K562 (cell line): ENCODE data around the gene FBXL2. TPM values are rescaled to one million over a fixed set of nuclear protein-coding genes. Genes with fewer than 3 reads are reported as not detected.

ENCODE experiments used
- ATAC-seq: fragments of 200-7000 bp; cut with Tn5 transposase; 3 replicates; pipeline ENCODE4 v1.9.1; 2020; ENCODE audit warnings: moderate library complexity
- BruUV-seq: library from RNA; stranded (reverse); fragments of 400-500 nt; replicated peaks from 2 replicates; lab custom pipeline; 2021; lab: Mats Ljungman, UMichigan
- CTCF ChIA-PET: fragments of 300-600 bp; formaldehyde crosslinking; extraction: SDS; loops from one replicate; lab custom pipeline; 2021; ENCODE audit warnings: low intra/inter-chr PET ratio; lab: Yijun Ruan, JAX
- POLR2A ChIA-PET: fragments of 300-600, 350-650 bp; sonication (Branson Sonifier 250); formaldehyde crosslinking; extraction: SDS; loops from one replicate; lab custom pipeline; 2021; ENCODE audit warnings: antibody characterized with exemption, inconsistent platforms; lab: Yijun Ruan, JAX
- DNase-seq, 4 experiments: peaks; one replicate each; pipeline versions ENCODE4 v3.0.0 to v3.0.0-alpha.2; 2011 to 2018; ENCODE audit warnings: low spot score in 3 of 4, mixed read lengths in 3 of 4; ENCODE audit errors: extremely low read depth in 1 of 4
- FAIRE-seq: peaks from 2 replicates; lab custom pipeline; 2011; peaks lifted over from hg19 to GRCh38; lab: Jason Lieb, UNC
- H2AFZ ChIP-seq: 2 replicates; pipeline ENCODE4 v1.6.0; 2011; ENCODE audit warnings: low read depth, low read length, control low read depth, inconsistent platforms
- H3K27ac ChIP-seq: fragments of 200-600 bp; 3 replicates; pipeline ENCODE4 v1.8.0; 2011; ENCODE audit warnings: low read depth, mild to moderate bottlenecking, control low read depth, inconsistent platforms, low read length, moderate library complexity, mixed read lengths; ENCODE audit errors: extremely low read depth
- H3K27me3 ChIP-seq, 2 experiments: fragments of 300-600 bp in 1 of 2; 2 replicates in 1 of 2; 3 replicates in 1 of 2; pipeline versions ENCODE4 v1.6.0 to v1.8.0; 2011; ENCODE audit warnings: inconsistent platforms in 2 of 2, low read length in 2 of 2, mild to moderate bottlenecking in 1 of 2, mixed read lengths in 1 of 2, moderate library complexity in 1 of 2; ENCODE audit not compliant: control insufficient read depth in 2 of 2, insufficient read depth in 2 of 2
- H3K36me3 ChIP-seq: fragments of 300-600 bp; 3 replicates; pipeline ENCODE4 v1.8.0; 2011; ENCODE audit warnings: mild to moderate bottlenecking, low read length, inconsistent platforms; ENCODE audit not compliant: control insufficient read depth, insufficient read depth
- H3K4me1 ChIP-seq, 2 experiments: fragments of 200-600 bp in 1 of 2; replicated peaks in 1 of 2; 2 replicates in 1 of 2; 3 replicates in 1 of 2; pipeline versions ENCODE4 v1.5.1 to v1.8.0; 2011; ENCODE audit warnings: inconsistent platforms in 2 of 2, low read length in 2 of 2, mild to moderate bottlenecking in 1 of 2, mixed read lengths in 1 of 2, moderate library complexity in 1 of 2; ENCODE audit not compliant: control insufficient read depth in 2 of 2, insufficient read depth in 2 of 2
- H3K4me2 ChIP-seq: 2 replicates; pipeline ENCODE4 v1.6.1; 2011; ENCODE audit warnings: low read length, control low read depth, inconsistent platforms, mixed read lengths; ENCODE audit not compliant: insufficient read depth
- H3K4me3 ChIP-seq: fragments of 200-600 bp; sonication (generic), shearing (Covaris generic); 2 replicates; pipeline ENCODE4 v1.5.1; 2016; ENCODE audit warnings: control low read depth, inconsistent platforms
- H3K79me2 ChIP-seq: fragments of 200-600 bp; 3 replicates; pipeline ENCODE4 v1.8.0; 2011; ENCODE audit warnings: low read length, inconsistent platforms; ENCODE audit not compliant: control insufficient read depth, insufficient read depth
- H3K9ac ChIP-seq, 2 experiments: 2 replicates each; pipeline versions ENCODE4 v1.6.0 to v1.6.1; 2011; ENCODE audit warnings: low read depth in 2 of 2, low read length in 2 of 2, control low read depth in 1 of 2, inconsistent platforms in 1 of 2, mild to moderate bottlenecking in 1 of 2, mixed read lengths in 1 of 2; ENCODE audit not compliant: insufficient read depth in 1 of 2
- H3K9me1 ChIP-seq: one replicate; pipeline ENCODE4 v1.6.0; 2011; ENCODE audit warnings: inconsistent platforms, mild to moderate bottlenecking, low read length, moderate library complexity; ENCODE audit not compliant: control insufficient read depth, insufficient read depth
- H3K9me3 ChIP-seq: replicated peaks from 2 replicates; pipeline ENCODE4 v1.5.1; 2011; ENCODE audit warnings: low read depth, low read length, inconsistent platforms; ENCODE audit not compliant: control insufficient read depth, insufficient read depth
- H4K20me1 ChIP-seq: replicated peaks from 2 replicates; pipeline ENCODE4 v1.6.1; 2011; ENCODE audit warnings: low read length, inconsistent platforms, mixed read lengths; ENCODE audit not compliant: control insufficient read depth, insufficient read depth
- BRD9 ChIP-seq: fragments of 450-650 bp; IDR thresholded peaks from 2 replicates; pipeline ENCODE4 v1.6.1; 2018; ENCODE audit warnings: low read depth; ENCODE audit not compliant: partially characterized antibody
- COPS2 ChIP-seq: fragments of 450-650 bp; conservative IDR thresholded peaks from 2 replicates; pipeline ENCODE4 v1.6.1; 2016; ENCODE audit warnings: mild to moderate bottlenecking, moderate library complexity
- CREB1 ChIP-seq, 2 experiments: sonication (generic) in 1 of 2; formaldehyde crosslinking in 1 of 2; IDR thresholded peaks; 2 replicates each; pipeline versions ENCODE4 v1.6.1 to v1.8.0; 2012 to 2022; ENCODE audit warnings: inconsistent platforms in 1 of 2, mild to moderate bottlenecking in 1 of 2, missing genetic modification reagents in 1 of 2, moderate library complexity in 1 of 2
- DPF2 ChIP-seq: fragments of 450-650 bp; IDR thresholded peaks from 2 replicates; pipeline ENCODE4 v1.6.1; 2016
- ERF ChIP-seq: fragments of 450-650 bp; formaldehyde crosslinking; IDR thresholded peaks from 2 replicates; pipeline ENCODE4 v1.4.0; 2020; ENCODE audit warnings: mild to moderate bottlenecking, mixed read lengths
- GTF2F1 ChIP-seq: IDR thresholded peaks from 2 replicates; pipeline ENCODE4 v1.6.1; 2011; ENCODE audit warnings: low read depth, low read length, improper control_type of control experiment
- ILF3 ChIP-seq: fragments of 450-650 bp; IDR thresholded peaks from 2 replicates; pipeline ENCODE4 v1.6.1; 2018; ENCODE audit warnings: antibody characterized with exemption, mild to moderate bottlenecking, moderate library complexity, borderline replicate concordance
- MEF2A ChIP-seq: IDR thresholded peaks from 2 replicates; pipeline ENCODE4 v1.6.1; 2011; ENCODE audit warnings: low read depth, mild to moderate bottlenecking, low read length, moderate library complexity; ENCODE audit not compliant: control insufficient read depth
- MEIS2 ChIP-seq: fragments of 450-650 bp; IDR thresholded peaks from 2 replicates; pipeline ENCODE4 v1.6.1; 2014; ENCODE audit warnings: mild to moderate bottlenecking; ENCODE audit not compliant: partially characterized antibody
- NCOA6 ChIP-seq: fragments of 450-650 bp; IDR thresholded peaks from 2 replicates; pipeline ENCODE4 v1.6.1; 2017; ENCODE audit warnings: mild to moderate bottlenecking
- RBBP5 ChIP-seq: fragments of 200-600 bp; sonication (generic); IDR thresholded peaks from 2 replicates; pipeline ENCODE4 v1.6.1; 2012; ENCODE audit warnings: borderline replicate concordance, mild to moderate bottlenecking, low read length, control low read depth, inconsistent platforms; ENCODE audit not compliant: insufficient read depth, poor library complexity, severe bottlenecking
- SNRNP70 ChIP-seq: fragments of 200-400 bp; formaldehyde crosslinking; optimal IDR thresholded peaks from 2 replicates; pipeline ENCODE3; 2017; ENCODE audit warnings: low read depth, low read length
- THRAP3 ChIP-seq: fragments of 450-650 bp; IDR thresholded peaks from 2 replicates; pipeline ENCODE4 v1.6.1; 2016; ENCODE audit warnings: mild to moderate bottlenecking, inconsistent platforms, borderline replicate concordance
- XRCC3 ChIP-seq: fragments of 450-650 bp; IDR thresholded peaks from 2 replicates; pipeline ENCODE4 v1.6.1; 2017; ENCODE audit warnings: mild to moderate bottlenecking, moderate library complexity
- XRCC5 ChIP-seq: fragments of 200-400 bp; formaldehyde crosslinking; IDR thresholded peaks from 2 replicates; pipeline ENCODE4 v1.6.1; 2017; ENCODE audit warnings: low read depth, mild to moderate bottlenecking, low read length
- WGBS: fragments of 100-300 bp; shearing (Covaris generic); methylation state at CpG from one replicate; pipeline ENCODE4 v1.1.6; 2016; ENCODE audit warnings: low coverage, mixed read lengths; ENCODE audit not compliant: insufficient coverage; ENCODE audit errors: missing lambda C conversion rate; 5-methylcytosine and 5-hydroxymethylcytosine counted together
- in situ Hi-C: fragments of 300-500 bp; cut with MboI; formaldehyde crosslinking; loops from 4 replicates; pipeline ENCODE4 v1.15.0; 2018; ENCODE audit warnings: inconsistent platforms, mixed read lengths
- intact Hi-C: fragments of 100-400 bp; cut with micrococcal nuclease; formaldehyde crosslinking; loops from 2 replicates; pipeline ENCODE4 v1.14.2; 2022
- polyA plus RNA-seq, 8 experiments: library from polyadenylated mRNA; depleted of rRNA in 4 of 8; stranded (reverse) in 5 of 8; unstranded in 3 of 8; fragments of >200 nt; fragmentation: Nextera tagmentation in 2 of 8; fragmentation: Illumina TruSeq in 1 of 8; extraction: Ambion mirVana in 2 of 8; extraction: Trizol in 1 of 8; gene quantifications; 2 replicates each; pipeline versions ENCODE4 v1.2.1 to v1.2.3, GENCODE V29; 2011 to 2014; ENCODE audit warnings: inconsistent platforms in 1 of 8, missing spikeins in 1 of 8
- total RNA-seq, 7 experiments: library from RNA; depleted of rRNA in 6 of 7; stranded (reverse); fragments of >200 nt in 6 of 7; fragmentation: Illumina TruSeq in 2 of 7; extraction: Trizol in 2 of 7; gene quantifications; 2 replicates each; pipeline versions ENCODE4 v1.2.1 to v1.2.3, GENCODE V29; 2011 to 2021; ENCODE audit warnings: low replicate concordance in 1 of 7
- TF ChIP-seq, protein P1 (sequence below): IDR thresholded peaks from 3 replicates; pipeline ENCODE4 v1.6.1; 2011; ENCODE audit warnings: borderline replicate concordance, mild to moderate bottlenecking, moderate library complexity; ENCODE audit not compliant: insufficient read length; ENCODE audit errors: extremely low read depth
- TF ChIP-seq, protein P2 (sequence below): fragments of 250-450 bp; sonication (Bioruptor Pico); IDR thresholded peaks from 2 replicates; pipeline ENCODE4 v1.8.0; 2022; ENCODE audit warnings: inconsistent platforms
- TF ChIP-seq, protein P3 (sequence below): sonication (generic); formaldehyde crosslinking; IDR thresholded peaks from 2 replicates; pipeline ENCODE4 v1.5.0; 2020; ENCODE audit warnings: missing genetic modification reagents

FBXL2 gene
- total and polyA plus RNA-seq, 9 of the 15 experiments (the other 6 are each of a cell fraction or from before 2014, with no cell fraction given) = 1.3 to 6.9 (median 1.9) TPM

DNA sequence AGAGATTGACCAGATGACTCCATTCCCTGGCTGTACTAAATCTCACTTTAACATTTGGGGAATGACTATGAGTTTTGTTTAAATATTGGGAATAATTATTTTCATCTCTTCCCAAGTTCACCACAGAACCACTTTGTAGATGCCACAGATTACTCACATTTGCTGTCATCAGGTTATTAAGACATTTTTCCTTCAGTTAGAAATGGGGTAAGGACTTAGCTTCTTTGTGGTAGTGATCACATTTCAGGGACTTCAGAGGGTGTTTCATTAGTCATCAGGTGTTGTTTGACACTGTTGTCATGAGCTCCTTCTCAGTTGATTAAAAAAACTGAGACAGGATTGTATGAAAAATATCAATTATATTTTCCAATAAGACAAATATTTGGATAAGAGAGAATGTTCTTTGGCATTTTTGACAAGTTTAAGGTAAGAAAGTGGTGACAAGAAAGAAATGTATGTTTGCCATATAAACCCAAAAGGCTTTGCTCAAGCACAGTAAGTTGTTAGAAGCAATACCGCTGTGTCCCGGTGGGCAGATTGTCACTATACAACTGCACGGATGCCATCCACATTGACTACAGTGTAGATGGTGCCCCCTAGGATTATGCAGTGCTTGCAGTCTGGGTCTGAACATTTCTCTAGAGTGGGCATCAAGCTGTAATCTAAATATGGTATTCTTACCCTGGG, 22.3 kb downstream of the FBXL2 start:
- no peak overlapping the region for H2AFZ ChIP-seq
- intact Hi-C loops (no loop called here), in situ Hi-C loops (no loop called here)
- H3K9me3 ChIP-seq = no peaks in the 10 kb centered on the region
- ATAC-seq (no peak; the same call in 2 of the 3 replicates), FAIRE-seq (no peak), DNase-seq (no peak)
- WGBS = 32% methylated on average over 3 of the region's 3 CpGs
- no peak overlapping the region for H3K27ac ChIP-seq
- no peaks in the 10 kb centered on the region for H4K20me1 ChIP-seq
- no peaks in the 10 kb centered on the region for H3K4me1 ChIP-seq
- H3K9ac ChIP-seq = no peak overlapping the region
- H3K4me3 ChIP-seq = no peak overlapping the region
- H3K9me1 ChIP-seq = no peaks in the 10 kb centered on the region
- ChIA-PET POLR2A (interaction anchor here (1.9 kb wide), 1 partner anchor 10 kb away, joined by 5 read pairs; no protein-coding TSS in a partner anchor), CTCF (no interaction called here)
- H3K27me3 ChIP-seq = no peaks in the 10 kb centered on the region
- H3K4me2 ChIP-seq = no peak overlapping the region
- H3K79me2 ChIP-seq = no peaks in the 10 kb centered on the region
- BruUV-seq = no TSS peak
- H3K36me3 ChIP-seq = no peaks in the 10 kb centered on the region
- TF ChIP-seq, protein P1, sequence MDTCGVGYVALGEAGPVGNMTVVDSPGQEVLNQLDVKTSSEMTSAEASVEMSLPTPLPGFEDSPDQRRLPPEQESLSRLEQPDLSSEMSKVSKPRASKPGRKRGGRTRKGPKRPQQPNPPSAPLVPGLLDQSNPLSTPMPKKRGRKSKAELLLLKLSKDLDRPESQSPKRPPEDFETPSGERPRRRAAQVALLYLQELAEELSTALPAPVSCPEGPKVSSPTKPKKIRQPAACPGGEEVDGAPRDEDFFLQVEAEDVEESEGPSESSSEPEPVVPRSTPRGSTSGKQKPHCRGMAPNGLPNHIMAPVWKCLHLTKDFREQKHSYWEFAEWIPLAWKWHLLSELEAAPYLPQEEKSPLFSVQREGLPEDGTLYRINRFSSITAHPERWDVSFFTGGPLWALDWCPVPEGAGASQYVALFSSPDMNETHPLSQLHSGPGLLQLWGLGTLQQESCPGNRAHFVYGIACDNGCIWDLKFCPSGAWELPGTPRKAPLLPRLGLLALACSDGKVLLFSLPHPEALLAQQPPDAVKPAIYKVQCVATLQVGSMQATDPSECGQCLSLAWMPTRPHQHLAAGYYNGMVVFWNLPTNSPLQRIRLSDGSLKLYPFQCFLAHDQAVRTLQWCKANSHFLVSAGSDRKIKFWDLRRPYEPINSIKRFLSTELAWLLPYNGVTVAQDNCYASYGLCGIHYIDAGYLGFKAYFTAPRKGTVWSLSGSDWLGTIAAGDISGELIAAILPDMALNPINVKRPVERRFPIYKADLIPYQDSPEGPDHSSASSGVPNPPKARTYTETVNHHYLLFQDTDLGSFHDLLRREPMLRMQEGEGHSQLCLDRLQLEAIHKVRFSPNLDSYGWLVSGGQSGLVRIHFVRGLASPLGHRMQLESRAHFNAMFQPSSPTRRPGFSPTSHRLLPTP = no peak
- TF ChIP-seq SNRNP70 (no peak), NCOA6 (no peak), THRAP3 (no peak), XRCC3 (no peak), MEIS2 (no peak), GTF2F1 (no peak), MEF2A (no peak), XRCC5 (no peak), BRD9 (no peak), CREB1 (IDR thresholded peaks at IDR 0.05) (no peak), CREB1 (CRISPR knock-in tag; IDR thresholded peaks at IDR 0.05) (no peak), DPF2 (no peak), COPS2 (no peak), ILF3 (no peak), RBBP5 (no peak), ERF (no peak)
- TF ChIP-seq, protein P2, sequence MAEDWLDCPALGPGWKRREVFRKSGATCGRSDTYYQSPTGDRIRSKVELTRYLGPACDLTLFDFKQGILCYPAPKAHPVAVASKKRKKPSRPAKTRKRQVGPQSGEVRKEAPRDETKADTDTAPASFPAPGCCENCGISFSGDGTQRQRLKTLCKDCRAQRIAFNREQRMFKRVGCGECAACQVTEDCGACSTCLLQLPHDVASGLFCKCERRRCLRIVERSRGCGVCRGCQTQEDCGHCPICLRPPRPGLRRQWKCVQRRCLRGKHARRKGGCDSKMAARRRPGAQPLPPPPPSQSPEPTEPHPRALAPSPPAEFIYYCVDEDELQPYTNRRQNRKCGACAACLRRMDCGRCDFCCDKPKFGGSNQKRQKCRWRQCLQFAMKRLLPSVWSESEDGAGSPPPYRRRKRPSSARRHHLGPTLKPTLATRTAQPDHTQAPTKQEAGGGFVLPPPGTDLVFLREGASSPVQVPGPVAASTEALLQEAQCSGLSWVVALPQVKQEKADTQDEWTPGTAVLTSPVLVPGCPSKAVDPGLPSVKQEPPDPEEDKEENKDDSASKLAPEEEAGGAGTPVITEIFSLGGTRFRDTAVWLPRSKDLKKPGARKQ = no peak
- TF ChIP-seq, protein P3, sequence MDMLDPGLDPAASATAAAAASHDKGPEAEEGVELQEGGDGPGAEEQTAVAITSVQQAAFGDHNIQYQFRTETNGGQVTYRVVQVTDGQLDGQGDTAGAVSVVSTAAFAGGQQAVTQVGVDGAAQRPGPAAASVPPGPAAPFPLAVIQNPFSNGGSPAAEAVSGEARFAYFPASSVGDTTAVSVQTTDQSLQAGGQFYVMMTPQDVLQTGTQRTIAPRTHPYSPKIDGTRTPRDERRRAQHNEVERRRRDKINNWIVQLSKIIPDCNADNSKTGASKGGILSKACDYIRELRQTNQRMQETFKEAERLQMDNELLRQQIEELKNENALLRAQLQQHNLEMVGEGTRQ (CRISPR knock-in tag) = no peak
